Ascending aorta (tissue), 2 donors: ENCODE data around the gene CCNB2. TPM values are rescaled to one million over a fixed set of nuclear protein-coding genes. Genes with fewer than 3 reads are reported as not detected.
A peak's percentile ranks its signal among the peaks of the same experiment; 100 is the strongest.

Source experiments
- DNase-seq, 2 donors: peaks; one replicate each; pipeline ENCODE4 v3.0.0-alpha.2; 2019; ENCODE audit warnings: low spot score in 2 of 2
- H3K27ac ChIP-seq, 2 donors: fragments of 200-600 bp; sonication (generic); one replicate each; pipeline ENCODE4 v1.5.1; 2016 to 2017; ENCODE audit warnings: mild to moderate bottlenecking in 1 of 2
- H3K27me3 ChIP-seq: fragments of 200-600 bp; sonication (generic); one replicate; pipeline ENCODE4 v1.5.1; 2017
- H3K36me3 ChIP-seq, 2 donors: fragments of 200-600 bp; sonication (generic); one replicate each; pipeline ENCODE4 v1.5.1; 2016
- H3K4me1 ChIP-seq, 2 donors: fragments of 200-600 bp; sonication (generic); one replicate each; pipeline ENCODE4 v1.5.1; 2016 to 2017; ENCODE audit warnings: mild to moderate bottlenecking in 1 of 2
- H3K4me3 ChIP-seq, 2 donors: fragments of 200-600 bp; sonication (generic); one replicate each; pipeline ENCODE4 v1.5.1; 2016 to 2017; ENCODE audit warnings: mild to moderate bottlenecking in 1 of 2
- H3K9me3 ChIP-seq, 2 donors: fragments of 200-600 bp; sonication (generic); one replicate each; pipeline ENCODE4 v1.5.1; 2016
- CTCF ChIP-seq, 3 experiments: fragments of 200-600 bp in 2 of 3; fragments of 450-650 bp in 1 of 3; sonication (generic) in 2 of 3; IDR thresholded peaks; one replicate each; pipeline ENCODE4 v1.5.1; 2016 to 2019; ENCODE audit warnings: antibody characterized with exemption in 3 of 3, mild to moderate bottlenecking in 1 of 3, moderate library complexity in 1 of 3
- intact Hi-C: fragments of 100-400 bp; cut with DNase I; formaldehyde crosslinking; loops from one replicate; pipeline ENCODE4 v1.15.1; 2023
- total RNA-seq: library from RNA; depleted of rRNA; stranded (reverse); fragments of >200 nt; gene quantifications from one replicate; pipeline ENCODE4 v1.1.0, GENCODE V29; 2016

CCNB2 gene
- total RNA-seq, 1 donor from 2014 or later: not detected

GRCh38 chr15:59105854-59106253 is 908 bp downstream of the CCNB2 start:
- no peak for DNase-seq
- TF ChIP-seq CTCF (IDR thresholded peaks at IDR 0.05): no peak
- H3K36me3 ChIP-seq: no peaks in the 10 kb centered on the region
- no peaks in the 10 kb centered on the region for H3K9me3 ChIP-seq
- H3K4me3 ChIP-seq: peak overlapping the region in 1 of 2 donors; percentile 71
- H3K27ac ChIP-seq: no peak overlapping the region
- peaks cover 0 to 3% of the 10 kb centered on the region in 2 donors for H3K4me1 ChIP-seq
- H3K27me3 ChIP-seq: no peaks in the 10 kb centered on the region
- intact Hi-C loops: loop anchor here (10.0 kb wide), 2 partner anchors 121 to 389 kb away; partner anchors contain the start of gene RNF111

GRCh38 chr15:59111251-59111650 is 6.3 kb downstream of the CCNB2 start:
- H3K4me1 ChIP-seq: no peaks in the 10 kb centered on the region
- intact Hi-C loops: no loop called here
- H3K27ac ChIP-seq: no peak overlapping the region
- no peak overlapping the region for H3K4me3 ChIP-seq
- no peak for TF ChIP-seq CTCF (IDR thresholded peaks at IDR 0.05)
- no peaks in the 10 kb centered on the region for H3K27me3 ChIP-seq
- no peak for DNase-seq
- H3K36me3 ChIP-seq: no peaks in the 10 kb centered on the region
- no peaks in the 10 kb centered on the region for H3K9me3 ChIP-seq

- Histone ChIP-seq H3K36me3 (no peaks in the 10 kb centered on the region), H3K4me3 (no peak overlapping the region), H3K4me1 (no peaks in the 10 kb centered on the region), H3K27ac (no peak overlapping the region), H3K27me3 (no peaks in the 10 kb centered on the region), H3K9me3 (no peaks in the 10 kb centered on the region)
- DNase-seq: no peak
- intact Hi-C loops: no loop called here
- TF ChIP-seq CTCF (IDR thresholded peaks at IDR 0.05): no peak
These were observed 10.1 kb downstream of the CCNB2 start for GRCh38 chr15:59115047-59115446.

- no peaks in the 10 kb centered on the region for H3K27me3 ChIP-seq
- intact Hi-C loops: no loop called here
These were observed 11.2 kb downstream of the CCNB2 start for GRCh38 chr15:59116141-59116540.

GRCh38 chr15:59116771-59117170 is 11.8 kb downstream of the CCNB2 start:
- no peak overlapping the region for H3K4me3 ChIP-seq
- no peaks in the 10 kb centered on the region for H3K27me3 ChIP-seq
- H3K4me1 ChIP-seq: no peaks in the 10 kb centered on the region
- no peak overlapping the region for H3K27ac ChIP-seq
- intact Hi-C loops: no loop called here
- TF ChIP-seq CTCF (IDR thresholded peaks at IDR 0.05): no peak
- no peaks in the 10 kb centered on the region for H3K36me3 ChIP-seq
- no peak for DNase-seq
- no peaks in the 10 kb centered on the region for H3K9me3 ChIP-seq

More at GRCh38 chr15:59116141-59116540, 11.2 kb downstream of the CCNB2 start:
- H3K4me3 ChIP-seq: no peak overlapping the region
- no peak for DNase-seq
- H3K9me3 ChIP-seq: no peaks in the 10 kb centered on the region
- TF ChIP-seq CTCF (IDR thresholded peaks at IDR 0.05): no peak
- H3K4me1 ChIP-seq: no peaks in the 10 kb centered on the region
- no peaks in the 10 kb centered on the region for H3K36me3 ChIP-seq
- H3K27ac ChIP-seq: no peak overlapping the region

- intact Hi-C loops: no loop called here
- DNase-seq: no peak
- no peaks in the 10 kb centered on the region for H3K4me1 ChIP-seq
- H3K36me3 ChIP-seq: no peaks in the 10 kb centered on the region
- no peak overlapping the region for H3K4me3 ChIP-seq
- H3K9me3 ChIP-seq: no peaks in the 10 kb centered on the region
- H3K27me3 ChIP-seq: no peaks in the 10 kb centered on the region
- H3K27ac ChIP-seq: no peak overlapping the region
- TF ChIP-seq CTCF (IDR thresholded peaks at IDR 0.05): no peak
These were observed 14.7 kb downstream of the CCNB2 start for GRCh38 chr15:59119625-59120024.
